GM19193 (cell line): Measurements from ENCODE around the gene HLA-F.

ENCODE experiments used
- POLR2A ChIP-seq: IDR thresholded peaks from 4 replicates; pipeline ENCODE4 v1.6.1; 2011; ENCODE audit not compliant: insufficient read depth, insufficient read length; ENCODE audit errors: extremely low read depth

Gene HLA-F

GRCh38 chr6:29723262-29723665 lies at the start of gene HLA-F:
Gene HLA-F, plus strand, starts transcription at chr6:29723434. Its CDS starts 30 bp downstream, at chr6:29723464.
- TF ChIP-seq POLR2A: peak; percentile 75

GRCh38 chr6:29674008-29674407 lies 49.2 kb upstream of the HLA-F start:
- no peak for TF ChIP-seq POLR2A

GRCh38 chr6:29675561-29675960 lies 47.7 kb upstream of the HLA-F start:
- TF ChIP-seq POLR2A: no peak

- no peak for TF ChIP-seq POLR2A
Observed at GRCh38 chr6:29676981-29677601, 46.1 kb upstream of the HLA-F start.

- no peak for TF ChIP-seq POLR2A
Observed at GRCh38 chr6:29678114-29678513, 45.1 kb upstream of the HLA-F start.

GRCh38 chr6:29679962-29680361 lies 43.3 kb upstream of the HLA-F start:
- no peak for TF ChIP-seq POLR2A

- TF ChIP-seq POLR2A: no peak
Observed at GRCh38 chr6:29680416-29680815, 42.8 kb upstream of the HLA-F start.

GRCh38 chr6:29680904-29681303 lies 42.3 kb upstream of the HLA-F start, which contains the start of gene ZFP57:
Gene ZFP57, minus strand, starts transcription at chr6:29681152. Its CDS starts 4,149 bp downstream, at chr6:29677003.
- TF ChIP-seq POLR2A: no peak

- no peak for TF ChIP-seq POLR2A
Observed at GRCh38 chr6:29681811-29682210, 41.4 kb upstream of the HLA-F start.

- TF ChIP-seq POLR2A: no peak
Observed at GRCh38 chr6:29685718-29686326, 37.4 kb upstream of the HLA-F start.

GRCh38 chr6:29694637-29695036 lies 28.6 kb upstream of the HLA-F start:
- TF ChIP-seq POLR2A: no peak

- no peak for TF ChIP-seq POLR2A
Observed at GRCh38 chr6:29696147-29697125, 26.8 kb upstream of the HLA-F start.

- no peak for TF ChIP-seq POLR2A
Observed at GRCh38 chr6:29702519-29703103, 20.6 kb upstream of the HLA-F start.

GRCh38 chr6:29705389-29706231 lies 17.6 kb upstream of the HLA-F start:
- TF ChIP-seq POLR2A: no peak

GRCh38 chr6:29708432-29709179 lies 14.6 kb upstream of the HLA-F start:
- no peak for TF ChIP-seq POLR2A
